ENCODE measurements around the gene CAPZB.

CAPZB gene

DNA sequence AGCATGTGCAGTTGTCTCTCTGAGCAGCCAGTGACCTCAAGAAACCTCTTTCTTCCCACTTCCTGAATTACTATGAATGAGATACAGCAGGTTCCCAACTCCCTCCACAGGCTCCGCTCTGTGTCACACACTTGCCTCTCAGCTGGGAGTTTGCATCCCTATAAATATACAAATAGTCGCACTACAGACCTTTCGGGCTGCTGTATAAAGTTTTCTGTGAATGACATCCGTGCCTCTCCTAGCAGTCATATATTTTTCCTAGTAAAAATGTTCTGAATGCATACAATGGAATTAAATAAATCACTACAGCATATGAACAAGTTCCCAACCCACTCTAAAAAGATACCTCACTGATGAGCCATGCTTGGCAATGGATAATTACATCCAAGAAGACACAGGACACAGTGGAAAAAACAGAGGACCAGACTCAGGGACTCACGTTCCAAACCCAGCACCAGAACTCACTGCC is 66.8 kb downstream of the CAPZB start:
- ATAC-seq = no peak
- TF ChIP-seq, protein P1, sequence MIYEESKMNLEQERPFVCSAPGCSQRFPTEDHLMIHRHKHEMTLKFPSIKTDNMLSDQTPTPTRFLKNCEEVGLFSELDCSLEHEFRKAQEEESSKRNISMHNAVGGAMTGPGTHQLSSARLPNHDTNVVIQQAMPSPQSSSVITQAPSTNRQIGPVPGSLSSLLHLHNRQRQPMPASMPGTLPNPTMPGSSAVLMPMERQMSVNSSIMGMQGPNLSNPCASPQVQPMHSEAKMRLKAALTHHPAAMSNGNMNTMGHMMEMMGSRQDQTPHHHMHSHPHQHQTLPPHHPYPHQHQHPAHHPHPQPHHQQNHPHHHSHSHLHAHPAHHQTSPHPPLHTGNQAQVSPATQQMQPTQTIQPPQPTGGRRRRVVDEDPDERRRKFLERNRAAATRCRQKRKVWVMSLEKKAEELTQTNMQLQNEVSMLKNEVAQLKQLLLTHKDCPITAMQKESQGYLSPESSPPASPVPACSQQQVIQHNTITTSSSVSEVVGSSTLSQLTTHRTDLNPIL (CRISPR knock-in tag; IDR thresholded peaks at IDR 0.05; ENCODE audit: low read depth) = no peak

GRCh38 chr1:19416921-19417470 is 68.3 kb downstream of the CAPZB start:
- no peak for TF ChIP-seq ARNTL (CRISPR knock-in tag; IDR thresholded peaks at IDR 0.05; ENCODE audit: borderline replicate concordance, low read depth)
- no peak for TF ChIP-seq OSR1 (CRISPR knock-in tag; IDR thresholded peaks at IDR 0.05)
- no peak for TF ChIP-seq ZNF70 (CRISPR knock-in tag; IDR thresholded peaks at IDR 0.05)
- TF ChIP-seq TCF4 (CRISPR knock-in tag; IDR thresholded peaks at IDR 0.05; ENCODE audit: borderline replicate concordance) = no peak
- TF ChIP-seq ZFP3 (CRISPR knock-in tag; IDR thresholded peaks at IDR 0.05) = no peak
- TF ChIP-seq ZFP30 (CRISPR knock-in tag; IDR thresholded peaks at IDR 0.05) = no peak
- no peak for TF ChIP-seq BACH2 (CRISPR knock-in tag; IDR thresholded peaks at IDR 0.05; ENCODE audit: borderline replicate concordance)
- TF ChIP-seq CSRNP3 (CRISPR knock-in tag; IDR thresholded peaks at IDR 0.05) = no peak
- TF ChIP-seq, protein P2, sequence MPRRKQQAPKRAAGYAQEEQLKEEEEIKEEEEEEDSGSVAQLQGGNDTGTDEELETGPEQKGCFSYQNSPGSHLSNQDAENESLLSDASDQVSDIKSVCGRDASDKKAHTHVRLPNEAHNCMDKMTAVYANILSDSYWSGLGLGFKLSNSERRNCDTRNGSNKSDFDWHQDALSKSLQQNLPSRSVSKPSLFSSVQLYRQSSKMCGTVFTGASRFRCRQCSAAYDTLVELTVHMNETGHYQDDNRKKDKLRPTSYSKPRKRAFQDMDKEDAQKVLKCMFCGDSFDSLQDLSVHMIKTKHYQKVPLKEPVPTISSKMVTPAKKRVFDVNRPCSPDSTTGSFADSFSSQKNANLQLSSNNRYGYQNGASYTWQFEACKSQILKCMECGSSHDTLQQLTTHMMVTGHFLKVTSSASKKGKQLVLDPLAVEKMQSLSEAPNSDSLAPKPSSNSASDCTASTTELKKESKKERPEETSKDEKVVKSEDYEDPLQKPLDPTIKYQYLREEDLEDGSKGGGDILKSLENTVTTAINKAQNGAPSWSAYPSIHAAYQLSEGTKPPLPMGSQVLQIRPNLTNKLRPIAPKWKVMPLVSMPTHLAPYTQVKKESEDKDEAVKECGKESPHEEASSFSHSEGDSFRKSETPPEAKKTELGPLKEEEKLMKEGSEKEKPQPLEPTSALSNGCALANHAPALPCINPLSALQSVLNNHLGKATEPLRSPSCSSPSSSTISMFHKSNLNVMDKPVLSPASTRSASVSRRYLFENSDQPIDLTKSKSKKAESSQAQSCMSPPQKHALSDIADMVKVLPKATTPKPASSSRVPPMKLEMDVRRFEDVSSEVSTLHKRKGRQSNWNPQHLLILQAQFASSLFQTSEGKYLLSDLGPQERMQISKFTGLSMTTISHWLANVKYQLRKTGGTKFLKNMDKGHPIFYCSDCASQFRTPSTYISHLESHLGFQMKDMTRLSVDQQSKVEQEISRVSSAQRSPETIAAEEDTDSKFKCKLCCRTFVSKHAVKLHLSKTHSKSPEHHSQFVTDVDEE (CRISPR knock-in tag; IDR thresholded peaks at IDR 0.05) = no peak
- no peak for TF ChIP-seq ISL1 (CRISPR knock-in tag; IDR thresholded peaks at IDR 0.05)
- TF ChIP-seq, protein P3, sequence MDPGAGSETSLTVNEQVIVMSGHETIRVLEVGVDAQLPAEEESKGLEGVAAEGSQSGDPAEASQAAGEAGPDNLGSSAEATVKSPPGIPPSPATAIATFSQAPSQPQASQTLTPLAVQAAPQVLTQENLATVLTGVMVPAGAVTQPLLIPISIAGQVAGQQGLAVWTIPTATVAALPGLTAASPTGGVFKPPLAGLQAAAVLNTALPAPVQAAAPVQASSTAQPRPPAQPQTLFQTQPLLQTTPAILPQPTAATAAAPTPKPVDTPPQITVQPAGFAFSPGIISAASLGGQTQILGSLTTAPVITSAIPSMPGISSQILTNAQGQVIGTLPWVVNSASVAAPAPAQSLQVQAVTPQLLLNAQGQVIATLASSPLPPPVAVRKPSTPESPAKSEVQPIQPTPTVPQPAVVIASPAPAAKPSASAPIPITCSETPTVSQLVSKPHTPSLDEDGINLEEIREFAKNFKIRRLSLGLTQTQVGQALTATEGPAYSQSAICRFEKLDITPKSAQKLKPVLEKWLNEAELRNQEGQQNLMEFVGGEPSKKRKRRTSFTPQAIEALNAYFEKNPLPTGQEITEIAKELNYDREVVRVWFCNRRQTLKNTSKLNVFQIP (CRISPR knock-in tag; IDR thresholded peaks at IDR 0.05; ENCODE audit: borderline replicate concordance, low read depth) = no peak
- no peak for TF ChIP-seq RARB (CRISPR knock-in tag; IDR thresholded peaks at IDR 0.05)
- no peak for TF ChIP-seq ZNF8 (CRISPR knock-in tag; IDR thresholded peaks at IDR 0.05)
- TF ChIP-seq PATZ1 (CRISPR knock-in tag; IDR thresholded peaks at IDR 0.05; ENCODE audit: borderline replicate concordance) = no peak
- no peak for TF ChIP-seq ESRRG (CRISPR knock-in tag; IDR thresholded peaks at IDR 0.05)
- TF ChIP-seq GLIS3 (CRISPR knock-in tag; IDR thresholded peaks at IDR 0.05) = no peak

DNA sequence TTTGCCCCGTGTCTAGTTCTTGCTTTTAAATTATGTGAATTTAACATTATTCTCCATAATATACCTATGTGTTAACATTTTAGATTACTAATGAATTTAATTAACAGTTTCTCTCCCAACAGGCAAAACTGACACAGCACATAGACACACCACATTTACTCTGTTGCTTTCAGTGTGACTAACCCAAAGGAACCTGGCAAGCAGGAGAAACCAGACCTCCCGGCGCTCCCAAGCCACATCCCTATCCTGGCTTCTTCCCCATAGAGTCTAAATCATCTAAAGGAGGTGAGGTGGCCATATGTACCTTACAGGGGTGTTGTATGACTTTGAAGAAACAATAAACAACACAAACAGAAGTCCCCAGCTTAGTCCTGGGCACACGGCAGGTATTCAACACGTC is 69.2 kb downstream of the CAPZB start:
- ATAC-seq = no peak
- TF ChIP-seq GLIS3 (CRISPR knock-in tag; IDR thresholded peaks at IDR 0.05) = no peak
- TF ChIP-seq ZNF70 (CRISPR knock-in tag; IDR thresholded peaks at IDR 0.05) = no peak
- no peak for TF ChIP-seq ARNTL (CRISPR knock-in tag; IDR thresholded peaks at IDR 0.05; ENCODE audit: borderline replicate concordance, low read depth)
- no peak for TF ChIP-seq ZC3H10 (CRISPR knock-in tag; IDR thresholded peaks at IDR 0.05)
- no peak for TF ChIP-seq TCF4 (CRISPR knock-in tag; IDR thresholded peaks at IDR 0.05; ENCODE audit: borderline replicate concordance)
- no peak for TF ChIP-seq ESRRG (CRISPR knock-in tag; IDR thresholded peaks at IDR 0.05)
- TF ChIP-seq RARB (CRISPR knock-in tag; IDR thresholded peaks at IDR 0.05) = no peak
- TF ChIP-seq, protein P3 (CRISPR knock-in tag; IDR thresholded peaks at IDR 0.05; ENCODE audit: borderline replicate concordance, low read depth) = no peak
- TF ChIP-seq, protein P2 (CRISPR knock-in tag; IDR thresholded peaks at IDR 0.05) = no peak
- TF ChIP-seq OSR1 (CRISPR knock-in tag; IDR thresholded peaks at IDR 0.05) = no peak
- TF ChIP-seq PATZ1 (CRISPR knock-in tag; IDR thresholded peaks at IDR 0.05; ENCODE audit: borderline replicate concordance) = no peak
- TF ChIP-seq ZFP30 (CRISPR knock-in tag; IDR thresholded peaks at IDR 0.05) = no peak
- TF ChIP-seq CSDC2 (CRISPR knock-in tag; IDR thresholded peaks at IDR 0.05) = no peak
- no peak for TF ChIP-seq ZNF565 (CRISPR knock-in tag; conservative IDR thresholded peaks at IDR 0.05; ENCODE audit: low read depth)
- TF ChIP-seq TOX (CRISPR knock-in tag; IDR thresholded peaks at IDR 0.05; ENCODE audit: borderline replicate concordance) = no peak

More at GRCh38 chr1:19416921-19417470, 68.3 kb downstream of the CAPZB start:
- ATAC-seq = no peak

Data from SK-N-SH treated with all-trans-retinoic acid at 6 μM for 48 hours (cell line).